C4-2B (cell line): Measurements from ENCODE around the gene PTPN12.
"Not testable (repeated sequence)": the region's sequence is repeated elsewhere in the genome, so short reads cannot be mapped to it uniquely, and the experiment has no call there.

Experiments used
- H3K27ac ChIP-seq: fragments of 450-650 bp; 2 replicates; pipeline ENCODE4 v1.5.1; 2017
- ZFX ChIP-seq: fragments of 450-650 bp; IDR thresholded peaks from 2 replicates; pipeline ENCODE4 v1.6.1; 2017
- TF ChIP-seq, protein P1 (sequence below): fragments of 450-650 bp; conservative IDR thresholded peaks from 2 replicates; pipeline ENCODE4 v1.5.1; 2017; ENCODE audit warnings: mild to moderate bottlenecking

Gene PTPN12

DNA sequence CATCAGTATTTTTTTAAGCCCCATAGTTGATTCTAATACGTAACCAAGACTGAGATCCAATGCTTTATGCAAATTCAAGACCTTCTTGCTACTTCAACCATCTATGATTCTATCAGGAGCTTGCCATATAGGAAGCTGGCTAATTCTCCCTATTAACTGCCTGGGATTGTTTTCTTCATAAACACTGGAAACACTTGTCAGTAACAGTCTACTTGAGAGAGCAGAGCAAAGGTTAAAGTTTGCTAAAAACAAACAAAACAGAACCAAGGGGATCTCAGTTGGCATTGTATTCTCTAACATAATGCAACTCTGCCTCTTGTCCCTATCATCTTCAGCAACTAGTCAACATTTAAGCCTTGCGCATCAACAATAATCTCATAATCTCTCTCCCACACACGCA, 21.0 kb upstream of the PTPN12 start:
- H3K27ac ChIP-seq: no peak overlapping the region
- TF ChIP-seq, protein P1, sequence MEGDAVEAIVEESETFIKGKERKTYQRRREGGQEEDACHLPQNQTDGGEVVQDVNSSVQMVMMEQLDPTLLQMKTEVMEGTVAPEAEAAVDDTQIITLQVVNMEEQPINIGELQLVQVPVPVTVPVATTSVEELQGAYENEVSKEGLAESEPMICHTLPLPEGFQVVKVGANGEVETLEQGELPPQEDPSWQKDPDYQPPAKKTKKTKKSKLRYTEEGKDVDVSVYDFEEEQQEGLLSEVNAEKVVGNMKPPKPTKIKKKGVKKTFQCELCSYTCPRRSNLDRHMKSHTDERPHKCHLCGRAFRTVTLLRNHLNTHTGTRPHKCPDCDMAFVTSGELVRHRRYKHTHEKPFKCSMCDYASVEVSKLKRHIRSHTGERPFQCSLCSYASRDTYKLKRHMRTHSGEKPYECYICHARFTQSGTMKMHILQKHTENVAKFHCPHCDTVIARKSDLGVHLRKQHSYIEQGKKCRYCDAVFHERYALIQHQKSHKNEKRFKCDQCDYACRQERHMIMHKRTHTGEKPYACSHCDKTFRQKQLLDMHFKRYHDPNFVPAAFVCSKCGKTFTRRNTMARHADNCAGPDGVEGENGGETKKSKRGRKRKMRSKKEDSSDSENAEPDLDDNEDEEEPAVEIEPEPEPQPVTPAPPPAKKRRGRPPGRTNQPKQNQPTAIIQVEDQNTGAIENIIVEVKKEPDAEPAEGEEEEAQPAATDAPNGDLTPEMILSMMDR: no peak
- no peak for TF ChIP-seq ZFX

DNA sequence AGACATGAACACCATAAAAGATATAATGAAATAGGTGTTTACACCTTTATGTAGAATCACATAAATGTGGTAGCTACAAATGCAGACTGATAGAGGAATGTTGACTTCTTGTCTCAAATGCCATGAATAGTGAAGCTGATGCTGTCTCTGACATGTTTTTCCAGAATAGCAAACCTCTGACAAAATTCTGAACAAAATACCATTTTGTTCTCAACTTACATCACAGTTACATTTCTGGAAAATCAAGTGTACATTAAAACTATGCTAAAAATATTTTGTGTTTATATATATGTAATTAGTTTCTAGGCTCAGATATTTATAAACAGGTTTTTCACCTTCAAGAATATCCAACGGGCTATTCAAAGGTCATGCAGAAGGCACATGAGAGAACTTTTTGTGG, 16.8 kb upstream of the PTPN12 start:
- H3K27ac ChIP-seq: no peak overlapping the region
- TF ChIP-seq ZFX: no peak
- TF ChIP-seq, protein P1: no peak

DNA sequence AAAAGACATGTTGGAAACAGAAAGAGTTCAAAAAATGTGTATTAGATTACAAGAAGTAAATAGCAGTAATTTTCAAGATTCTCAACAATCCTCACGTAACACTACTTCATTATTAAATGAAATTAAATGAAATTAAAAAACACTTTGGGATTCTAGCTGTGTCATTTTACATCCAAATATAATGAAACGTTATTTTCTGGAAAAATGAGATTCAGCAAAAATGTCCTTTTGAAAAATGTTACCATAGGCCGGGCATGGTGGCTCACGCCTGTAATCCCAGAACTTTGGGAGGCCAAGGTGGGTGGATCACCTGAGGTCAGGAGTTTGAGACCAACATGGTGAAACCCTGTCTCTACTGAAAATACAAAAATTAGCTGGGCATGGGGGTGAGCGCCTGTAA, 15.6 kb upstream of the PTPN12 start:
- H3K27ac ChIP-seq: not testable (repeated sequence)

DNA sequence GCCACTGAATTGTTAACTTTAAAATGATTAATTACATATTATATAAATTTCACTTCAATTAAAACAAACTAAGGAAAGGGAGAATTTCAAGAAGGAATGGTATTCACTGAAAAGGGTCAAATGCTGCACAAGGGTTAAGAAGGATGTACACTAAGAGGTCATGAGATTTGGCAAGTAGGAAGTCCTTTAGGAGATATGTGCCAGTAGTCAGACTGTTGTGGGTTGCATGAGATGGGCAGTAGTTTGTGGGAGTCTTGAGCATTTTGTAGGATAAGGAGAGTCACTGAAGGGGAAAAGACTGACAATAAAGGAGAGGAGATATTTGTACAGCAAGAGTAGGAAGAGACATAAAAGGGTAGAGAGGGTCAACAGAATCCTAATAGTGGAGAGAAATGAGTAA, 12.4 kb upstream of the PTPN12 start:
- no peak overlapping the region for H3K27ac ChIP-seq
- no peak for TF ChIP-seq ZFX
- TF ChIP-seq, protein P1: no peak

DNA sequence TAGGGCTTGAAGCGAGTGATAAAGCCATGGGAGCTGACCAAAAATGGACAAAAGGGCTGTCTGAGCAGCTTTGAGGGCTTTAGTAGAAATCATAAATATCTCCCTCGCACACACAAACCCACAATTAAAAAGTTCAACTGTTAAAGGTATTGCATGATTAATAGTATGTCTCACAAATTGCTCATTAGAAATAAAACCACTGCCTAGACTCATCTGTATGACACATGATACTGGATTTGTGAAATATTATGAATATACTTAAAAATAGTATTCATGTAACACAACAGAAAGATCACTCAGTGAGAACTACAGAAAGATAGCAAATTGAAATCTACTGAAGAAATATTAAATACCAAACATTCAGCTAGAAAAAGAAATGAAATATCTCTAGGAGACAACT, 11.9 kb upstream of the PTPN12 start:
- H3K27ac ChIP-seq: no peak overlapping the region
- TF ChIP-seq, protein P1: no peak
- TF ChIP-seq ZFX: no peak

DNA sequence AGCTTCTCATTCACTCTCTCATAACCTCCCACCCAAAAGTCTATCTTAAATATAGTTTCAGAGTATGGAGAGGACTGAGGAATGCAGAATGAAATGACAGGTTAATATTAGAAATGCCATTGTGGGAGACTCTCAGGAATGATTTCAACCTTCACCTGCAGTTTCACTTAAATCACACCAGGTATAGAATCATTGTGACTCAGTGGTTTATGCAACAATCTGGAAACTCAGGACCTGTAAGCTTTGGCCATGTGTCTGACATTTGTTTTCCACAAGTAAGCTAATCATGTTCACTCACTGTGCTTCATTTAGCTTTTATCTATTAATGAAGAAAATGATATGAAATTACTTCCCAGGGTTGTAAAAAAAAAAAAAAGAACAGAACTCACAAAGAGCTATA, 8.7 kb upstream of the PTPN12 start:
- no peak overlapping the region for H3K27ac ChIP-seq
- TF ChIP-seq, protein P1: no peak
- no peak for TF ChIP-seq ZFX

DNA sequence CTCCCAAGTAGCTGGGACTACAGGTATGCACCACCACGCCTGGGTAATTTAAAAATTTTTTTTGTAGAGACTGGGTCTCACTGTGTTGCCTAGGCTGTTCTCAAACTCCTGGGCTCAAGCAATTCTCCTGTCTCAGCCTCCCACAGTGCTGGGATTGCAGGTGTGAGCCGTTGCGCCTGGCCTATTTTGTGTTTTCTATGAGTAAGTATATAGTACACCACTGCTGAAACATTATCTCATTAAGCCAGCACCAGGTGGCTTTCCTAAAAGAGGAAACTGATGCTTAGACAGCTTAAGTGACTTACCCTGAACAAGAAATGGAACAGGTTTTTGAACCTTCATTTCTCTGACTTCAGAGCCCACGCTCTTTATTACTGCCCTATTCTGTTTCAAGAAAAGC, 7.8 kb upstream of the PTPN12 start:
- no peak overlapping the region for H3K27ac ChIP-seq
- TF ChIP-seq, protein P1: no peak
- no peak for TF ChIP-seq ZFX

DNA sequence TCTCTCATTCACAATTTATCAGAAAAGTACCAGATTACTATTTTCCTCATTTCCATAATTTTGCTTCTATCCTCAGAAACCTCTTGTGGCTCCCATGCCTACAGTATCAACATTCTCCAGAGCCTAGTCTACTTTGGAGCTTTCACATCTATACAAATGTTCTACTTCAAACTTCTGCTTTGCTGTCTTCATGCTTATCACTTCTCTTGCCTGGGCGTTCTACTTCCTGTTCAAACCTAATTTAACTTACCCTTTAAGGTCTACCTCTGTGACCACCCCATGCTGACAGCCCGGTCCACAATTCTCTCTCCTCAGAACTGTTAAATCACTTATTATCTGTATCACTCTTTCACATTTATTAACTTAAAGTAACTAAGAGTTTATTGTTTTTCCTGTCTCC, 6.1 kb upstream of the PTPN12 start:
- H3K27ac ChIP-seq: no peak overlapping the region
- TF ChIP-seq ZFX: no peak
- TF ChIP-seq, protein P1: no peak
